GM21447 (cell line): Measurements from ENCODE around the gene A4GALT.
"Not testable (repeated sequence)": the region's sequence is repeated elsewhere in the genome, so short reads cannot be mapped to it uniquely, and the experiment has no call there.

ENCODE experiments used
- ATAC-seq: cut with Tn5 transposase; IDR thresholded peaks from one replicate; pipeline ENCODE4 v1.9.1; 2021; ENCODE audit not compliant: unreplicated experiment

The A4GALT gene

GRCh38 chr22:42720263-42721044 lies at the start of gene A4GALT:
Gene A4GALT, minus strand, starts transcription at chr22:42720870. Its CDS starts 26,919 bp downstream, at chr22:42693951.
- ATAC-seq, result no peak

- ATAC-seq, result no peak
Observed at GRCh38 chr22:42770448-42770726, 49.7 kb upstream of the A4GALT start.

- peak; percentile 79 for ATAC-seq
Observed at GRCh38 chr22:42769574-42770447, 49.1 kb upstream of the A4GALT start.

GRCh38 chr22:42769238-42769573 lies 48.5 kb upstream of the A4GALT start:
- ATAC-seq, result no peak

GRCh38 chr22:42768385-42769035 lies 47.8 kb upstream of the A4GALT start:
- ATAC-seq, result no peak

GRCh38 chr22:42766860-42767259 lies 46.2 kb upstream of the A4GALT start:
- ATAC-seq, result no peak

- ATAC-seq, result no peak
Observed at GRCh38 chr22:42764895-42765363, 44.3 kb upstream of the A4GALT start.

- ATAC-seq, result no peak
Observed at GRCh38 chr22:42763965-42764480, 43.4 kb upstream of the A4GALT start.

GRCh38 chr22:42760806-42761565 lies 40.3 kb upstream of the A4GALT start:
- no peak for ATAC-seq

GRCh38 chr22:42758931-42759629 lies 38.4 kb upstream of the A4GALT start:
- ATAC-seq, result no peak

- not testable (repeated sequence) for ATAC-seq
Observed at GRCh38 chr22:42755553-42755952, 34.9 kb upstream of the A4GALT start.

- ATAC-seq, result not testable (repeated sequence)
Observed at GRCh38 chr22:42755121-42755520, 34.5 kb upstream of the A4GALT start.

- no peak for ATAC-seq
Observed at GRCh38 chr22:42754658-42755057, 34.0 kb upstream of the A4GALT start.

- no peak for ATAC-seq
Observed at GRCh38 chr22:42752912-42753311, 32.2 kb upstream of the A4GALT start.

GRCh38 chr22:42752230-42752746 lies 31.6 kb upstream of the A4GALT start:
- no peak for ATAC-seq

GRCh38 chr22:42750421-42750820 lies 29.8 kb upstream of the A4GALT start:
- not testable (repeated sequence) for ATAC-seq

GRCh38 chr22:42747701-42748513 lies 27.2 kb upstream of the A4GALT start:
- no peak for ATAC-seq

GRCh38 chr22:42745118-42745517 lies 24.4 kb upstream of the A4GALT start:
- no peak for ATAC-seq

GRCh38 chr22:42743501-42743991 lies 22.9 kb upstream of the A4GALT start:
- ATAC-seq, result no peak
